HG03558 (cell line): ENCODE measurements around the gene SLC15A4.

Experiments used
- ATAC-seq: cut with Tn5 transposase; IDR thresholded peaks from one replicate; pipeline ENCODE4 v1.9.1; 2021; ENCODE audit warnings: moderate number of reproducible peaks; ENCODE audit not compliant: unreplicated experiment; ENCODE audit errors: extremely low read depth

SLC15A4 gene

GRCh38 chr12:128766738-128767501 is 56.8 kb downstream of the SLC15A4 start:
- ATAC-seq = no peak

GRCh38 chr12:128763395-128763794 is 60.4 kb downstream of the SLC15A4 start:
- no peak for ATAC-seq

GRCh38 chr12:128761379-128761790 is 62.4 kb downstream of the SLC15A4 start:
- ATAC-seq = no peak

- no peak for ATAC-seq
Observed at GRCh38 chr12:128755566-128755965, 68.2 kb downstream of the SLC15A4 start.

GRCh38 chr12:128754275-128754674 is 69.5 kb downstream of the SLC15A4 start:
- ATAC-seq = no peak

GRCh38 chr12:128753438-128753837 is 70.3 kb downstream of the SLC15A4 start:
- ATAC-seq = no peak

GRCh38 chr12:128752386-128752785 is 71.4 kb downstream of the SLC15A4 start:
- no peak for ATAC-seq

GRCh38 chr12:128747441-128747840 is 76.3 kb downstream of the SLC15A4 start:
- no peak for ATAC-seq

- ATAC-seq = no peak
Observed at GRCh38 chr12:128745772-128746689, 77.7 kb downstream of the SLC15A4 start.

- ATAC-seq = no peak
Observed at GRCh38 chr12:128743916-128744315, 79.8 kb downstream of the SLC15A4 start.
